Measurements from ENCODE around the gene PPP1R26. TPM values are rescaled to one million over a fixed set of nuclear protein-coding genes. Genes with fewer than 3 reads are reported as not detected.

The PPP1R26 gene
- total RNA-seq, 1 donor from 2014 or later = 27.9 TPM

- Histone ChIP-seq H3K4me3 (ENCODE audit: low read depth, low read length) (no peak overlapping the region), H3K36me3 (ENCODE audit: control insufficient read depth, insufficient read depth, low read length) (peaks cover 21% of the 10 kb centered on the region), H3K27me3 (ENCODE audit: control insufficient read depth, insufficient read depth, low read length) (peaks cover 1% of the 10 kb centered on the region)
- TF ChIP-seq, protein P1, sequence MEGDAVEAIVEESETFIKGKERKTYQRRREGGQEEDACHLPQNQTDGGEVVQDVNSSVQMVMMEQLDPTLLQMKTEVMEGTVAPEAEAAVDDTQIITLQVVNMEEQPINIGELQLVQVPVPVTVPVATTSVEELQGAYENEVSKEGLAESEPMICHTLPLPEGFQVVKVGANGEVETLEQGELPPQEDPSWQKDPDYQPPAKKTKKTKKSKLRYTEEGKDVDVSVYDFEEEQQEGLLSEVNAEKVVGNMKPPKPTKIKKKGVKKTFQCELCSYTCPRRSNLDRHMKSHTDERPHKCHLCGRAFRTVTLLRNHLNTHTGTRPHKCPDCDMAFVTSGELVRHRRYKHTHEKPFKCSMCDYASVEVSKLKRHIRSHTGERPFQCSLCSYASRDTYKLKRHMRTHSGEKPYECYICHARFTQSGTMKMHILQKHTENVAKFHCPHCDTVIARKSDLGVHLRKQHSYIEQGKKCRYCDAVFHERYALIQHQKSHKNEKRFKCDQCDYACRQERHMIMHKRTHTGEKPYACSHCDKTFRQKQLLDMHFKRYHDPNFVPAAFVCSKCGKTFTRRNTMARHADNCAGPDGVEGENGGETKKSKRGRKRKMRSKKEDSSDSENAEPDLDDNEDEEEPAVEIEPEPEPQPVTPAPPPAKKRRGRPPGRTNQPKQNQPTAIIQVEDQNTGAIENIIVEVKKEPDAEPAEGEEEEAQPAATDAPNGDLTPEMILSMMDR (IDR thresholded peaks at IDR 0.05; ENCODE audit: insufficient read depth, low read length, severe bottlenecking) = no peak
- FAIRE-seq (peak; percentile 50), DNase-seq (ENCODE audit: low read depth) (no peak)
Measured at GRCh38 chr9:135502873-135503321, 23.3 kb downstream of the PPP1R26 start.

DNA sequence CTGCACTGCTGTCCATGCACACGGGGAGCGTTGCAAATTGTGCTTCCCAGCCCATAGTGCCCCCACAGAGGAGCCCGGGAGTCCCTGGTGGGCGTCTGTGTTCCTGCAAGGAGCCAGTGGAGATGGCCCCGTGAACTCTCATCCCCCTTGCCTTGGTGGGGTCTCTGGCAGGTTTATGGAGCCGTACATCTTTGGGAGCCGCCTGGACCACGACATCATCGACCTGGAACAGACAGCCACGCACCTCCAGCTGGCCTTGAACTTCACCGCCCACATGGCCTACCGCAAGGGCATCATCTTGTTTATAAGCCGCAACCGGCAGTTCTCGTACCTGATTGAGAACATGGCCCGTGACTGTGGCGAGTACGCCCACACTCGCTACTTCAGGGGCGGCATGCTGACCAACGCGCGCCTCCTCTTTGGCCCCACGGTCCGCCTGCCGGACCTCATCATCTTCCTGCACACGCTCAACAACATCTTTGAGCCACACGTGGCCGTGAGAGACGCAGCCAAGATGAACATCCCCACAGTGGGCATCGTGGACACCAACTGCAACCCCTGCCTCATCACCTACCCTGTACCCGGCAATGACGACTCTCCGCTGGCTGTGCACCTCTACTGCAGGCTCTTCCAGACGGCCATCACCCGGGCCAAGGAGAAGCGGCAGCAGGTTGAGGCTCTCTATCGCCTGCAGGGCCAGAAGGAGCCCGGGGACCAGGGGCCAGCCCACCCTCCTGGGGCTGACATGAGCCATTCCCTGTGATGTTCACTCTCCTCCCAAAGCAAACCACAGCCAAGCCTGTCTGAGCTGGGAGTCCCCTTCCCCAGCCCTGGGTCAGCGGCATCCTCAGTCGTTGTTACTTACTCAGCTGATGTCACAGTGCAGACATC, 24.0 kb downstream of the PPP1R26 start:
- TF ChIP-seq, protein P1 (IDR thresholded peaks at IDR 0.05; ENCODE audit: insufficient read depth, low read length, severe bottlenecking) = no peak
- Histone ChIP-seq H3K4me3 (ENCODE audit: low read depth, low read length) (no peak overlapping the region), H3K36me3 (ENCODE audit: control insufficient read depth, insufficient read depth, low read length) (peaks cover 21% of the 10 kb centered on the region), H3K27me3 (ENCODE audit: control insufficient read depth, insufficient read depth, low read length) (no peaks in the 10 kb centered on the region)
- DNase-seq (ENCODE audit: low read depth) (no peak), FAIRE-seq (no peak)

- Histone ChIP-seq H3K36me3 (ENCODE audit: control insufficient read depth, insufficient read depth, low read length) (peaks cover 21% of the 10 kb centered on the region), H3K4me3 (ENCODE audit: low read depth, low read length) (no peak overlapping the region), H3K27me3 (ENCODE audit: control insufficient read depth, insufficient read depth, low read length) (no peaks in the 10 kb centered on the region)
- DNase-seq (ENCODE audit: low read depth) (peak; percentile 33), FAIRE-seq (peak; percentile 40)
- TF ChIP-seq, protein P1 (IDR thresholded peaks at IDR 0.05; ENCODE audit: insufficient read depth, low read length, severe bottlenecking) = peak; percentile 97
Measured at GRCh38 chr9:135504262-135505243, 25.0 kb downstream of the PPP1R26 start.

DNA sequence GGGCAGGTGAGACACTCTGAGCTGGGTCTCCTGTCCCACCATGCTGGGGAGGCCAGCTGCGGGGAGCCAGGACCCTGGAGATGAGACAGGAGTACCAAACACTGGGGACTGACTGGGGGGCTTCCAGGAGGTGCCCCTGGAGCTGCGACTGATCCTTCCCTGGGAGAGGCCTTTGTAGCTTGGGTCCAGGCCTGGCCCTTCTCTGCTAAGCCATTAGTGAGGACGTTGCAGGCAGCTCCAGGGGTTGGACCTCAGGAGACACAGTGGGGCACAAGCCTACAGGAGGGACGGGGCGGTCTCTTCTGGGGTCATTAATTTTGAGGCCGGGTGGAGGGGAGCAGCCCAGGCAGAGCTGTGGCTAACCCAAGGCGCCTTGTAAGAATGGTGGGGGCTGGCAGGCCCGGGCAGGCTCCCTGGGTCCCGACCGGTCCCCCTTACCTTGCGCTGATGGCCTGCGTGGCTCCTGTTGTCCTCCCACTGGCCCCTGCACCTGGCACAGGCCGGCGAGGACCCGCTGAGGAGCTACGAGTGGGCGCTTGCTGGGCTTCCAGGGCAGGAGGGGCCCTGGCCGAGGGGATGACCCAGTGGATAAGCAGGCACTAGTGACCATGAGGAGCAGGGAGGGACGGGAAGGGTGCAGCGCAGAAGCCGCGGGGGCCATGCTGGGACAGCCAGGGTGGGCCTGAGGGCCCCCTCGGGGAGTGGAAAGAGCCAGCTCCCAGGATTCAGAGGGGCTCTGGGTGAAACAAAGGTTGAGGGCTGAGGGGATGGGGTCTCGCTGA, 26.0 kb downstream of the PPP1R26 start:
- FAIRE-seq = no peak
- H3K36me3 ChIP-seq (ENCODE audit: control insufficient read depth, insufficient read depth, low read length) = peaks cover 21% of the 10 kb centered on the region
- TF ChIP-seq, protein P1 (IDR thresholded peaks at IDR 0.05; ENCODE audit: insufficient read depth, low read length, severe bottlenecking) = no peak
- no peak for DNase-seq (ENCODE audit: low read depth)
- no peak overlapping the region for H3K4me3 ChIP-seq (ENCODE audit: low read depth, low read length)
- H3K27me3 ChIP-seq (ENCODE audit: control insufficient read depth, insufficient read depth, low read length) = no peaks in the 10 kb centered on the region

Measured in bronchial epithelial cell (primary cell).